ENCODE data around the gene NMNAT2. TPM values are rescaled to one million over a fixed set of nuclear protein-coding genes. Genes with fewer than 3 reads are reported as not detected.
"Not testable (repeated sequence)": the region's sequence is repeated elsewhere in the genome, so short reads cannot be mapped to it uniquely, and the experiment has no call there.

NMNAT2 gene
- total RNA-seq, 3 donors from 2014 or later: 0.29 to 2.4 (median 1.6) TPM

- no peaks in the 10 kb centered on the region for H3K9me3 ChIP-seq
- H3K36me3 ChIP-seq: no peaks in the 10 kb centered on the region
- no peak overlapping the region for H3K4me3 ChIP-seq
- peaks cover 4% of the 10 kb centered on the region in 2 donors for H3K4me1 ChIP-seq
- TF ChIP-seq CTCF (IDR thresholded peaks at IDR 0.05) (no peak), POLR2A (IDR thresholded peaks at IDR 0.05) (no peak), POLR2AphosphoS5 (IDR thresholded peaks at IDR 0.05) (no peak)
- intact Hi-C loops (cut with DNase I; ENCODE audit: low total_unique reads): no loop called here
- no peak overlapping the region for H3K27ac ChIP-seq
- DNase-seq (ENCODE audit: low spot score in 2 of 2): no peak
- no peaks in the 10 kb centered on the region for H3K27me3 ChIP-seq
These were observed 143.3 kb downstream of the NMNAT2 start for GRCh38 chr1:183274836-183275235.

GRCh38 chr1:183273984-183274383 lies 144.2 kb downstream of the NMNAT2 start:
- intact Hi-C loops (cut with DNase I; ENCODE audit: low total_unique reads); H3K9me3 ChIP-seq; H3K4me3 ChIP-seq; H3K36me3 ChIP-seq; H3K4me1 ChIP-seq; H3K27ac ChIP-seq; H3K27me3 ChIP-seq; DNase-seq (ENCODE audit: low spot score in 2 of 2): not testable (repeated sequence)

- no peak overlapping the region for H3K4me3 ChIP-seq
- intact Hi-C loops (cut with DNase I; ENCODE audit: low total_unique reads): no loop called here
- H3K4me1 ChIP-seq: no peaks in the 10 kb centered on the region
- TF ChIP-seq POLR2AphosphoS5 (IDR thresholded peaks at IDR 0.05): no peak
- TF ChIP-seq CTCF (IDR thresholded peaks at IDR 0.05): no peak
- no peak for TF ChIP-seq POLR2A (IDR thresholded peaks at IDR 0.05)
- DNase-seq (ENCODE audit: low spot score in 2 of 2): no peak
- no peaks in the 10 kb centered on the region for H3K9me3 ChIP-seq
- peak overlapping the region in 1 of 2 donors; percentile 69 for H3K27ac ChIP-seq
- no peaks in the 10 kb centered on the region for H3K36me3 ChIP-seq
- no peaks in the 10 kb centered on the region for H3K27me3 ChIP-seq
These were observed 144.9 kb downstream of the NMNAT2 start for GRCh38 chr1:183273300-183273699.

- Histone ChIP-seq H3K27me3 (no peaks in the 10 kb centered on the region), H3K4me3 (no peak overlapping the region), H3K9me3 (no peaks in the 10 kb centered on the region), H3K36me3 (no peaks in the 10 kb centered on the region), H3K27ac (peak overlapping the region in 1 of 2 donors; percentile 69), H3K4me1 (no peaks in the 10 kb centered on the region)
- TF ChIP-seq POLR2A (IDR thresholded peaks at IDR 0.05): no peak
- TF ChIP-seq POLR2AphosphoS5 (IDR thresholded peaks at IDR 0.05): no peak
- TF ChIP-seq CTCF (IDR thresholded peaks at IDR 0.05): no peak
- intact Hi-C loops (cut with DNase I; ENCODE audit: low total_unique reads): no loop called here
- DNase-seq (ENCODE audit: low spot score in 2 of 2): no peak
These were observed 145.8 kb downstream of the NMNAT2 start for GRCh38 chr1:183272390-183272848.

GRCh38 chr1:183270541-183271141 lies 147.5 kb downstream of the NMNAT2 start:
- Histone ChIP-seq H3K36me3 (no peaks in the 10 kb centered on the region), H3K27me3 (no peaks in the 10 kb centered on the region), H3K4me3 (no peak overlapping the region), H3K9me3 (no peaks in the 10 kb centered on the region), H3K4me1 (no peaks in the 10 kb centered on the region), H3K27ac (peak overlapping the region; percentile 3 to 57)
- DNase-seq (ENCODE audit: low spot score in 2 of 2): no peak
- TF ChIP-seq POLR2AphosphoS5 (IDR thresholded peaks at IDR 0.05) (no peak), CTCF (IDR thresholded peaks at IDR 0.05) (no peak), POLR2A (IDR thresholded peaks at IDR 0.05) (no peak)
- intact Hi-C loops (cut with DNase I; ENCODE audit: low total_unique reads): no loop called here
